Peyer's patch (tissue), 4 donors: Measurements from ENCODE around the gene MAGEB4. TPM values are rescaled to one million over a fixed set of nuclear protein-coding genes. Genes with fewer than 3 reads are reported as not detected.
"Not testable (repeated sequence)": the region's sequence is repeated elsewhere in the genome, so short reads cannot be mapped to it uniquely, and the experiment has no call there.

ENCODE experiments used
- DNase-seq, 3 donors: peaks; one replicate each; pipeline ENCODE4 v3.0.0-alpha.2; 2017 to 2019
- H3K27ac ChIP-seq, 4 donors: fragments of 200-600 bp; sonication (generic); one replicate each; pipeline ENCODE4 v1.5.1; 2016 to 2019
- H3K27me3 ChIP-seq, 2 donors: fragments of 200-600 bp; sonication (generic); one replicate each; pipeline ENCODE4 v1.5.1; 2019
- H3K36me3 ChIP-seq, 3 donors: fragments of 200-600 bp; sonication (generic); one replicate each; pipeline ENCODE4 v1.5.1; 2016 to 2019
- H3K4me1 ChIP-seq, 4 donors: fragments of 200-600 bp; sonication (generic); one replicate each; pipeline ENCODE4 v1.5.1; 2016 to 2019
- H3K4me3 ChIP-seq, 4 donors: fragments of 200-600 bp; sonication (generic); 1 replicate in 3 of 4; 2 replicates in 1 of 4; pipeline ENCODE4 v1.5.1; 2016 to 2019; ENCODE audit warnings: mild to moderate bottlenecking in 1 of 4
- H3K9me3 ChIP-seq, 4 donors: fragments of 200-600 bp; sonication (generic); one replicate each; pipeline ENCODE4 v1.5.1; 2016 to 2019; ENCODE audit warnings: mild to moderate bottlenecking in 1 of 4
- POLR2A ChIP-seq, 2 donors: fragments of 450-650 bp; IDR thresholded peaks; one replicate each; pipeline ENCODE4 v1.5.1; 2017; ENCODE audit warnings: antibody characterized with exemption in 2 of 2, mild to moderate bottlenecking in 2 of 2, moderate library complexity in 2 of 2
- total RNA-seq, 4 donors: library from RNA; depleted of rRNA; stranded (reverse); fragments of >200 nt; gene quantifications; one replicate each; pipeline ENCODE4 v1.1.0, GENCODE V29; 2016
- TF ChIP-seq, protein P1 (sequence below), 6 experiments: fragments of 450-650 bp in 4 of 6; fragments of 200-600 bp in 2 of 6; sonication (generic) in 1 of 6; IDR thresholded peaks; one replicate each; pipeline ENCODE4 v1.5.1; 2017 to 2019; ENCODE audit warnings: antibody characterized with exemption in 6 of 6, mild to moderate bottlenecking in 3 of 6, moderate library complexity in 1 of 6

The MAGEB4 gene, protein sequence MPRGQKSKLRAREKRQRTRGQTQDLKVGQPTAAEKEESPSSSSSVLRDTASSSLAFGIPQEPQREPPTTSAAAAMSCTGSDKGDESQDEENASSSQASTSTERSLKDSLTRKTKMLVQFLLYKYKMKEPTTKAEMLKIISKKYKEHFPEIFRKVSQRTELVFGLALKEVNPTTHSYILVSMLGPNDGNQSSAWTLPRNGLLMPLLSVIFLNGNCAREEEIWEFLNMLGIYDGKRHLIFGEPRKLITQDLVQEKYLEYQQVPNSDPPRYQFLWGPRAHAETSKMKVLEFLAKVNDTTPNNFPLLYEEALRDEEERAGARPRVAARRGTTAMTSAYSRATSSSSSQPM
- total RNA-seq, result not detected

DNA sequence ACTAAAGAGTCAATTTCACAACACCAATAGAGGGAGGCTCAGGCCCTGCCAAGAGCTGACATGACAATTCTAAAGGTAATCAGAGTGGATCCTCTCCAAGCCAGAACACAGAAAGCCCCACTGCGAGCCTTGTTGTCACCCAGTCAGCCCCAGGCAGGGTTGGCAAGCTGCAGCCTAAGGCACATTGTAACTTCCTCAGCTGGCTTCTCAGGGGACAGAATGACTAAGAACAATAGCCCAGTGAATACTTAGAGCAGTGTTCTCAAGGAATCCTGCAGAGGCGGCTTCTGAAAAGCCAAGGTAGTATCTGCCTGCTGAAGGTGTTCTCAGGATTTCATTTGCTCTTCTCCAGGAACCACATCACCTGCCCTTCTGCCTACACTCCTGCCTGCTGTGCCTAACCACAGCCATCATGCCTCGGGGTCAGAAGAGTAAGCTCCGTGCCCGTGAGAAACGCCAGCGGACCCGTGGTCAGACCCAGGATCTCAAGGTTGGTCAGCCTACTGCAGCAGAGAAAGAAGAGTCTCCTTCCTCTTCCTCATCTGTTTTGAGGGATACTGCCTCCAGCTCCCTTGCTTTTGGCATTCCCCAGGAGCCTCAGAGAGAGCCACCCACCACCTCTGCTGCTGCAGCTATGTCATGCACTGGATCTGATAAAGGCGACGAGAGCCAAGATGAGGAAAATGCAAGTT lies at the start of gene MAGEB4:
MAGEB4 (plus strand) TSS at position 277 of the 692 bp plus-strand sequence; CDS start at position 413, 136 bp downstream.
- DNase-seq, result no peak
- no peak within 1 kb of the TSS for H3K4me3 ChIP-seq
- no peak within 1 kb of the TSS for H3K27ac ChIP-seq
- no peaks in the 10 kb centered on the region for H3K36me3 ChIP-seq
- H3K27me3 ChIP-seq, result no peaks in the 10 kb centered on the region
- H3K4me1 ChIP-seq, result no peaks in the 10 kb centered on the region
- TF ChIP-seq POLR2A (IDR thresholded peaks at IDR 0.05), result no peak
- TF ChIP-seq, protein P1, sequence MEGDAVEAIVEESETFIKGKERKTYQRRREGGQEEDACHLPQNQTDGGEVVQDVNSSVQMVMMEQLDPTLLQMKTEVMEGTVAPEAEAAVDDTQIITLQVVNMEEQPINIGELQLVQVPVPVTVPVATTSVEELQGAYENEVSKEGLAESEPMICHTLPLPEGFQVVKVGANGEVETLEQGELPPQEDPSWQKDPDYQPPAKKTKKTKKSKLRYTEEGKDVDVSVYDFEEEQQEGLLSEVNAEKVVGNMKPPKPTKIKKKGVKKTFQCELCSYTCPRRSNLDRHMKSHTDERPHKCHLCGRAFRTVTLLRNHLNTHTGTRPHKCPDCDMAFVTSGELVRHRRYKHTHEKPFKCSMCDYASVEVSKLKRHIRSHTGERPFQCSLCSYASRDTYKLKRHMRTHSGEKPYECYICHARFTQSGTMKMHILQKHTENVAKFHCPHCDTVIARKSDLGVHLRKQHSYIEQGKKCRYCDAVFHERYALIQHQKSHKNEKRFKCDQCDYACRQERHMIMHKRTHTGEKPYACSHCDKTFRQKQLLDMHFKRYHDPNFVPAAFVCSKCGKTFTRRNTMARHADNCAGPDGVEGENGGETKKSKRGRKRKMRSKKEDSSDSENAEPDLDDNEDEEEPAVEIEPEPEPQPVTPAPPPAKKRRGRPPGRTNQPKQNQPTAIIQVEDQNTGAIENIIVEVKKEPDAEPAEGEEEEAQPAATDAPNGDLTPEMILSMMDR (IDR thresholded peaks at IDR 0.05), result no peak
- H3K9me3 ChIP-seq, result no peaks in the 10 kb centered on the region

DNA sequence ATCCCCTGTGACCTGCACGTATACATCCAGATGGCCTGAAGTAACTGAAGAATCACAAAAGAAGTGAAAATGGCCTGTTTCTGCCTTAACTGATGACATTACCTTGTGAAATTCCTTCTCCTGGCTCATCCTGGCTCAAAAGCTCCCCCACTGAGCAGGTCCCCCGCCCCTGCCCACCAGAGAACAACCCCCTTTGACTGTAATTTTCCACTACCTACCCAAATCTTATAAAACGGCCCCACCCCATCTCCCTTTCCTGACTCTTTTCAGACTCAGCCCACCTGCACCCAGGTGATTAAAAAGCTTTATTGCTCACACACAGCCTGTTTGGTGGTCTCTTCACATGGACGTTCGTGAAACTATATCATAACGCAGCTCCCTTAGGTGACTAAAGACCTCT lies 47.9 kb upstream of the MAGEB4 start:
- not testable (repeated sequence) for H3K9me3 ChIP-seq, DNase-seq, H3K27me3 ChIP-seq, H3K4me1 ChIP-seq, H3K36me3 ChIP-seq, H3K27ac ChIP-seq, H3K4me3 ChIP-seq

DNA sequence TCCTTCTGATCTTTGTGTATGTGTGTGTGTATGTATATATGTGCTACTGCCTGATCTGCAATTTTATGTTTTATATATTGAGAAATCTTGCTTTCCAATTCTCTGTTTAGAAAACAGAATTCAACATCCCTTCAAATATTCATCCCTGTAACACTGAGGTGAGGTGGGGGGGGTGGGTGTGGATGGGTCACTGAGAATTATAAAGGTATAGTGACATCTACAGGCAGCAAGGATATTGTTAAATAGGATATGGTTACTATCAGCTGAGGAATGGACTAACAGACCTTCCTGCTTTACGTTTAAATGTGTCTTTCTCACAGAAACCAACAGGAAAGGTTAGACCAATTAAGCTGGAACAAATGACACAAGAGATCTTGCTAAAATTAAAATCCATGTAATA lies 45.5 kb upstream of the MAGEB4 start:
- no peak for DNase-seq
- Histone ChIP-seq H3K9me3 (no peaks in the 10 kb centered on the region), H3K4me3 (no peak overlapping the region), H3K27ac (no peak overlapping the region), H3K27me3 (no peaks in the 10 kb centered on the region), H3K36me3 (no peaks in the 10 kb centered on the region), H3K4me1 (no peaks in the 10 kb centered on the region)
- TF ChIP-seq, protein P1 (IDR thresholded peaks at IDR 0.05), result no peak
- no peak for TF ChIP-seq POLR2A (IDR thresholded peaks at IDR 0.05)

DNA sequence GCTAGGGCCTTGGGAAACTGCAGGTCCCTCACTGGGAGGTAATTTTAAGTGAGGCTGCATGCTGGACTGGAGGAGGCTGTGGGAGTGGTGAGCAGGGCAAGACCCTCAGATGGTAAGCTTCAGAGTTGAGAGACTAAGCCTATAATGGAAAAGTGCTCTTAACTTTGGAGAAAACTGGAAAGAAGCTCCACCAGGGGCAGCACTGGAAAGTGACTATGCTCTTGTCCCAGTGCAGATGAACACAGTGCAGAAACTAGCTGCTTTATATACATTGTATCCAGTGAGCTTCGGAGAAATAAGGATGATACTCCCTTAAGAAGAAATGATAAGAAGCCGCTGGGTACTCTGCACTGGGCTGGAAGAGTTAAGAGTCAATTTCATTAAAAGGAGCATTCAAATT lies 29.6 kb upstream of the MAGEB4 start:
- H3K36me3 ChIP-seq, result no peaks in the 10 kb centered on the region
- H3K4me3 ChIP-seq, result no peak overlapping the region
- H3K9me3 ChIP-seq, result no peaks in the 10 kb centered on the region
- DNase-seq, result no peak
- TF ChIP-seq POLR2A (IDR thresholded peaks at IDR 0.05), result no peak
- TF ChIP-seq, protein P1 (IDR thresholded peaks at IDR 0.05), result no peak
- no peaks in the 10 kb centered on the region for H3K27me3 ChIP-seq
- H3K27ac ChIP-seq, result no peak overlapping the region
- H3K4me1 ChIP-seq, result no peaks in the 10 kb centered on the region

DNA sequence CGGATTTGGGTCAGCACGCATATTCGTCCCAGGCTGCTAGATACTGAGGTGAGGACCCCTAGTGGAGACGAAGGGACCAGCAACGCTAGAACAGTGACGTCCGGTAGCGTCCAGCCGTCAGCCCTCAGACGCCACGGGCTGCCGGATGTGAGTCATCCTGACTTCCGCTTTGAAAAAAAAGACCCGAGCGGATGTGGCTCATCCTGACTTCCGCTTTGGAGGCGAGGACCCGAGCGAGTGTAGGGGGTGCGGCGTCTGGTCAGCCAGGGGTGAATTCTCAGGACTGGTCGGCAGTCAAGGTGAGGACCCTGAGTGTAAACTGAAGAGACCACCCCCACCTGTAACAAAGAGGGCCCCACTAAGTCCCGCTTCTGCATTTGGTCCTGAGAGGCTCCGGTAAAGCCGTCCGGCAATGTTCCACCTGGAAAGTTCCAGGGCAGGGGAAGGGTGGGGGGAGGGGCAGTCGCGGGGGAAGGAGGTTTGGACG lies 26.4 kb upstream of the MAGEB4 start, which contains the start of gene MAGEB2:
MAGEB2 (plus strand) TSS at position 207 of the 487 bp plus-strand sequence. CDS start 3,018 bp downstream, outside the sequence.
- Histone ChIP-seq H3K4me1 (no peaks in the 10 kb centered on the region), H3K9me3 (no peaks in the 10 kb centered on the region), H3K4me3 (no peak within 1 kb of the TSS), H3K27me3 (no peaks in the 10 kb centered on the region), H3K27ac (no peak within 1 kb of the TSS), H3K36me3 (no peaks in the 10 kb centered on the region)
- no peak for TF ChIP-seq POLR2A (IDR thresholded peaks at IDR 0.05)
- TF ChIP-seq, protein P1 (IDR thresholded peaks at IDR 0.05), result no peak
- DNase-seq, result no peak

DNA sequence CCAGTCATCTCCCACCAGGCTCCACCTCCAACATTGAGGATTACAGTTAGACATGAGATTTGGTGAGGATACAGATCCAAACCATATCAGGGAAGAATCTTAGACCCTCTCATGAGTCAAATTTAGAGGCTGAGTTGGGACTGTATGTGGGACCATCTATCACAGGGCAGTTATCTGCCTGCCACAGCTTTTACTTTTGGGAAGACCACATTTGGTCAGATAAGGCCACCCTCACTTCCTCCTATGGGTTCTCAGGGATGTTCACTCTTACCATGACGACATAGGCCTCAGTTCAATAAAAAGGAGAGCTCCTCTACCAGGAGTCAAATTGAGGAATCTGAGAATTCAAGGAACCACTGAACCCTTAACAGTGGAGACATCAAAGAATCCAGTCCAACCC lies 24.3 kb upstream of the MAGEB4 start:
- TF ChIP-seq, protein P1 (IDR thresholded peaks at IDR 0.05), result no peak
- TF ChIP-seq POLR2A (IDR thresholded peaks at IDR 0.05), result no peak
- no peak overlapping the region for H3K27ac ChIP-seq

More for the DNA sequence above, 24.3 kb upstream of the MAGEB4 start:
- no peak for DNase-seq
- no peaks in the 10 kb centered on the region for H3K36me3 ChIP-seq
- H3K4me1 ChIP-seq, result no peaks in the 10 kb centered on the region
- H3K9me3 ChIP-seq, result no peaks in the 10 kb centered on the region
- no peaks in the 10 kb centered on the region for H3K27me3 ChIP-seq
- no peak overlapping the region for H3K4me3 ChIP-seq
